GM19035 (cell line): ENCODE results near the gene PRR13.
"Not testable (repeated sequence)": the region's sequence is repeated elsewhere in the genome, so short reads cannot be mapped to it uniquely, and the experiment has no call there.

Source experiments
- ATAC-seq: cut with Tn5 transposase; IDR thresholded peaks from one replicate; pipeline ENCODE4 v1.9.1; 2021; ENCODE audit not compliant: unreplicated experiment

The PRR13 gene

GRCh38 chr12:53435326-53435725 is 6.2 kb upstream of the PRR13 start:
- not testable (repeated sequence) for ATAC-seq

- not testable (repeated sequence) for ATAC-seq
Observed at GRCh38 chr12:53439582-53439981, 2.0 kb upstream of the PRR13 start.

GRCh38 chr12:53443955-53444354 is 2.4 kb downstream of the PRR13 start:
- ATAC-seq, result no peak

- ATAC-seq, result not testable (repeated sequence)
Observed at GRCh38 chr12:53444593-53445325, 3.2 kb downstream of the PRR13 start.

GRCh38 chr12:53450936-53451335 is 9.4 kb downstream of the PRR13 start:
- no peak for ATAC-seq

- peak; percentile 97 for ATAC-seq
Observed at GRCh38 chr12:53451661-53452158, 10.2 kb downstream of the PRR13 start, which contains the start of gene PCBP2. PCBP2 (plus strand) TSS chr12:53452102; CDS start chr12:53454801, 2,699 bp downstream.

- peak; percentile 32 for ATAC-seq
Observed at GRCh38 chr12:53452159-53453077, 10.9 kb downstream of the PRR13 start.

- ATAC-seq, result no peak
Observed at GRCh38 chr12:53453953-53454640, 12.6 kb downstream of the PRR13 start.

- no peak for ATAC-seq
Observed at GRCh38 chr12:53454707-53455106, 13.2 kb downstream of the PRR13 start.

GRCh38 chr12:53456654-53457366 is 15.3 kb downstream of the PRR13 start:
- ATAC-seq, result no peak

GRCh38 chr12:53459097-53459496 is 17.6 kb downstream of the PRR13 start:
- ATAC-seq, result no peak

GRCh38 chr12:53461059-53461458 is 19.5 kb downstream of the PRR13 start:
- no peak for ATAC-seq

- ATAC-seq, result no peak
Observed at GRCh38 chr12:53461591-53461990, 20.1 kb downstream of the PRR13 start.

GRCh38 chr12:53462935-53463334 is 21.4 kb downstream of the PRR13 start:
- ATAC-seq, result no peak

GRCh38 chr12:53463802-53464560 is 22.4 kb downstream of the PRR13 start:
- ATAC-seq, result no peak

- no peak for ATAC-seq
Observed at GRCh38 chr12:53464685-53465418, 23.3 kb downstream of the PRR13 start.

GRCh38 chr12:53465679-53466078 is 24.1 kb downstream of the PRR13 start:
- no peak for ATAC-seq

GRCh38 chr12:53466640-53467039 is 25.1 kb downstream of the PRR13 start:
- ATAC-seq, result no peak

- no peak for ATAC-seq
Observed at GRCh38 chr12:53467082-53467481, 25.5 kb downstream of the PRR13 start.
